Fibroblast of pulmonary artery (primary cell): ENCODE data around the gene TCF7L2.
A peak's percentile ranks its signal among the peaks of the same experiment; 100 is the strongest.

Source experiments
- DNase-seq: peaks from one replicate; pipeline ENCODE4 v3.0.0-alpha.2; 2010; ENCODE audit warnings: low read depth
- H3K4me3 ChIP-seq: replicated peaks from 2 replicates; pipeline ENCODE4 v1.5.1; 2011; ENCODE audit warnings: low read depth, mild to moderate bottlenecking, control low read depth, low read length, moderate library complexity
- TF ChIP-seq, protein P1 (sequence below): IDR thresholded peaks from 2 replicates; pipeline ENCODE4 v1.5.1; 2011; ENCODE audit warnings: mild to moderate bottlenecking, control low read depth, low read length, inconsistent platforms; ENCODE audit errors: missing control alignments

TCF7L2 gene

DNA sequence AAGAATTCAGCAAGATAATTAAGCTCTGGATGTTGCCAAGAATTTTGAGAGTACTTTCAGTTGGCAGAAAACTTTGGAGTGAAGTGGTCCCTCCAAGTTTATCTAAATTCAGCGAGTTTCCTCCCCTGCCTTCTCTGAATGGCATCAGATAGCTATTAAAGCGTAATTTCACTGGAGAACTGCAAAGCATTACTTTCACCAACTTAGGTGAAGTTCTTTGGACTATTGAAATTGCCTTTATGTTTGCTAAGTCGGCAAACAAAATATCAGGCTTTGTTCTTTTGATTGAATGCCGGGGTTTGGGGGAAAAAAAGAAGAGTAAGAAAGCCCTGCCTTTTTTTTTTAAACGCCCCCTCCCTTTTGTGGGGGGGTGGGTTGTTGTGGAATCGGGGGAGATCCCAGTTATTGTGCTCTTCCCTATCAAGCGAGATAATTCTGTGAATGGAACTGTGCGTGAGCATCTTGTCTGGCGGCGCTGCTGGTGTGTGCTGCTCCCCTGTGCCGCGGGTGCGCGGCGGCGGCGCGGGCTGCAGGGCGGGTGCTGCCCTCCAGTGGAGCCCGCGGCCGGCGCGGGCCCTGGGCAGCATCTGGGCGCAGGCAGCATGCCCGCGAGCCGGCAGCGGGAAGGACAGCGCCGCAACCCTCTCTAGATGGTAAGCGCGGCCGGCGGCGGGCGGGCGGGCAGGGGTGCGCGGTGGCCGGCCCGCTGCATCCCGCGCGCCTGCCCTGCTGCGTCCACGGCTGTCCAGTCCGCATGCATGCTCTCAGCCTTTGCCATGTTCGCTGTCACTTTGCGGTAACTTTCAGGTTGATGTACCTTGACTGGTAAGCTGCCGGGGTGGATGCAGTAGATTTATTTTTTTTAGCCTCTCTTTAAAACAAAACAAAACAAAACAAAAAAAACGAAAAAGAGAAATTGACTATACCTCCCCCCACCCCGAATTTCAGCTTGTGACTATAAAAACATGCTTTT is 176.5 kb downstream of the TCF7L2 start:
- peak overlapping the region; percentile 49 for H3K4me3 ChIP-seq
- TF ChIP-seq, protein P1, sequence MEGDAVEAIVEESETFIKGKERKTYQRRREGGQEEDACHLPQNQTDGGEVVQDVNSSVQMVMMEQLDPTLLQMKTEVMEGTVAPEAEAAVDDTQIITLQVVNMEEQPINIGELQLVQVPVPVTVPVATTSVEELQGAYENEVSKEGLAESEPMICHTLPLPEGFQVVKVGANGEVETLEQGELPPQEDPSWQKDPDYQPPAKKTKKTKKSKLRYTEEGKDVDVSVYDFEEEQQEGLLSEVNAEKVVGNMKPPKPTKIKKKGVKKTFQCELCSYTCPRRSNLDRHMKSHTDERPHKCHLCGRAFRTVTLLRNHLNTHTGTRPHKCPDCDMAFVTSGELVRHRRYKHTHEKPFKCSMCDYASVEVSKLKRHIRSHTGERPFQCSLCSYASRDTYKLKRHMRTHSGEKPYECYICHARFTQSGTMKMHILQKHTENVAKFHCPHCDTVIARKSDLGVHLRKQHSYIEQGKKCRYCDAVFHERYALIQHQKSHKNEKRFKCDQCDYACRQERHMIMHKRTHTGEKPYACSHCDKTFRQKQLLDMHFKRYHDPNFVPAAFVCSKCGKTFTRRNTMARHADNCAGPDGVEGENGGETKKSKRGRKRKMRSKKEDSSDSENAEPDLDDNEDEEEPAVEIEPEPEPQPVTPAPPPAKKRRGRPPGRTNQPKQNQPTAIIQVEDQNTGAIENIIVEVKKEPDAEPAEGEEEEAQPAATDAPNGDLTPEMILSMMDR = peak; percentile 6
- DNase-seq = peak; percentile 78

DNA sequence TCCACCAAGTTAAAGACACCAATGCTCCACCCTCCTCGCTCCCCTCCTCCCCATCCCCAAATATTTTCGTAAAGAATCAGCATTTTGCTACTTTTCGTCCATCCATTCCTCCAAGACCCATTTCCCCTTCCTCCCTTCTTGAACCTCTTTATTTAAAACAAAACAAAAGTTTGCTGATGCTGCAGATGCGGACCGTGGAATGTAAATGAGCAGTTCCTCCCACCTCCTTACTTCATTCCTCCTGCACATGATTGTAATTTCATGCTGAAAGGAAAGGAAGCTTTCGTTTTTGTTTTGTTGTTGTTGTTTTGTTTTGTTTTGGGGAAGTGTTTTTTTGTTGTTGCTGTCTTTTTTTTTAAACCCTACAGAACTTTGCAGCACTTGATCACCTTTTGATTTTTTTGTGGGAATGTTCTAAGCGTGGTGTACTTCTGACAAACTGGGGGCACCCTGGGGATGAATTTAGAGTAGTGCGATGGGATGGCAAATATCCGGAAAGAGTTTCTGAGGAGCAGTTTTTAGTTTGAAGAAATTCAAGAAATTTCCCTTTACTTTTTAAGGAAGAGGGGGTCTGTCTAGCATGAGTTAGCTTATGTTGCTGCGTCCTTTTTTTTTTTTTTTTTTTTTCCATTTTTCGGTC is 177.3 kb downstream of the TCF7L2 start:
- TF ChIP-seq, protein P1 = no peak
- peak overlapping the region; percentile 47 for H3K4me3 ChIP-seq
- peak; percentile 46 for DNase-seq

DNA sequence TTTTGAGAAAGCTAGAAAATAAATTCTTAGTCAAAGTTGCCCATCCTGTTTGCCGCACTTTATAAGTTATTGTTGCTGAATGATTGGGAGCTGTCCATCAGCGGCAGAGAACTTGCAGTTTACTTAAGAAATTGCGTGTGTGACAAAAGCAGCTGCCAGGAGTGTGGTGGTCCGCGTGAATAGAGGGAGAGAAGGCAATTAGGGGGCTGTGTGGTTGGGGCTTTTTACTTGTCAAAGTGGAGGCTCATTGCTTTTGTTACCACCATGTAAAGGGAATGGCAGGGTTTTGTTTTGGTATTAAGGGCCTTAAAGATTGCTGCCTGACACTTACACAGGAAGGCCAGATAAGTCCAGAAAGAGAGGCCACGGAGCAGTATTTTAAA is 177.8 kb downstream of the TCF7L2 start:
- H3K4me3 ChIP-seq = peak overlapping the region; percentile 47
- TF ChIP-seq, protein P1 = no peak
- DNase-seq = no peak

DNA sequence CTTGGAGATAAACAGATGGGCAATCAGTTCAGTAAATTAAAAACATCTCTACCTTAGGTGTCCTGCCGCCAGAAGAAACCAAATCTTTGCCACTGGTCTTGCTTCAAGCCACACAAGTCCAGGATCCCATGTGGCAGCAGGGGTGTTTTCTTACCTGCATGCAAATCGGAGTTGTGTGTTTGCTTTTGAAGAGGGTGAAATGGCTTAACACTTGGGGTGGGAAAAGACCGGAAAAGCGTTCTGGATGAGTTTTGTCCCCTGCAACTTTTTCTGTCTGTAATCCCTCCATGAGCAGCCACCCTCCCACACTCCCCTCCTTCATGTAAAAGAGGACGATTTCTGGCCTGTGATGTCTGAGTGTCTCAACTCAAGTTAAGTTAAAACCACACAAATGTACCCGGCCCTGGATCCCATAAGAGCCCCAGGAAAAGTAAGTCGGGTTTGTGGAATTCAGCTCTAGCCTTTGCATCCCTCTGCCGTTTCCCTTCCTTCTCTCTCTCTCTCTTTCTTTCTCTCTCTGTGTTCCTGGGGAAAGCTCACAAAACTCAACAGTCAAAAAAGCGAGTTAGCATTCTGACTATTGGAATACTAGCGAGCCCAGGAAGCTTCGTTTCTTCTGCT is 178.5 kb downstream of the TCF7L2 start:
- no peak for DNase-seq
- TF ChIP-seq, protein P1 = no peak
- H3K4me3 ChIP-seq = no peak overlapping the region

GRCh38 chr10:113129117-113129516 is 179.1 kb downstream of the TCF7L2 start:
- DNase-seq = no peak
- TF ChIP-seq, protein P1 = no peak

DNA sequence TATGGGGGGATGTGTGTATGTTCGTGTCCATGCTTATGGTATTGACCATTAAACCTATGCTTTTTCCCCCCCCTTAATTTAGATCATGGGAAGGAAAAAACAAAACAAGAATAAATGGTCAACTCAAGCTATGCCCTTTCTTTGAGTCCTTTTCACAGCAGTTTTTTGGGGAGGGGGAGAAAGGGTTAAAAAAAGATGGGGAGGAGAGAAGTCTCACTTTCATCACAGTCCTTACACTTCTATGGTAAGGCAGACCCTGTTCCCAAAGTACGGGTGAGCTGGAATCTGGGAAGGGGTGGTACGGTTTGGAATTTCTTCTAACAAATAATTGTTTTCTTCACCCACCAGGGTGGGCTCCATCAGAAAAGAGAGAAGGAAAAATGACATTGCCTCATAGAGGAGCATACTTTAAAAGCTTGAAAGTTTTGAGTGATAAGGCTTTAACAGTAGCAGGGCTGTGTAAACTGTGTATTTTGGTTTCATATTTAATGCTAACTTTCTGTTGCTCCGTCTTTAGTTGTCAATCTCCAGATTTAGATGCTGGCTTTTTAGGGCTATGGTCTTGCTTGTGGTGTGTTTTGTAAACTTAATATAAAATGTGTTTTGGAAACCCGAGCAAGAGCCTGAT is 180.1 kb downstream of the TCF7L2 start:
- TF ChIP-seq, protein P1 = no peak
- DNase-seq = no peak
- peak overlapping the region; percentile 6 for H3K4me3 ChIP-seq

More at GRCh38 chr10:113129117-113129516, 179.1 kb downstream of the TCF7L2 start:
- peak overlapping the region; percentile 18 for H3K4me3 ChIP-seq
